ENCODE measurements around the gene SIN3A. TPM values are rescaled to one million over a fixed set of nuclear protein-coding genes. Genes with fewer than 3 reads are reported as not detected.
A peak's percentile ranks its signal among the peaks of the same experiment; 100 is the strongest.

The SIN3A gene
- total and polyA plus RNA-seq, 9 of the 15 experiments (the other 6 are each of a cell fraction or from before 2014, with no cell fraction given): 11.1 to 70.3 (median 25.3) TPM

DNA sequence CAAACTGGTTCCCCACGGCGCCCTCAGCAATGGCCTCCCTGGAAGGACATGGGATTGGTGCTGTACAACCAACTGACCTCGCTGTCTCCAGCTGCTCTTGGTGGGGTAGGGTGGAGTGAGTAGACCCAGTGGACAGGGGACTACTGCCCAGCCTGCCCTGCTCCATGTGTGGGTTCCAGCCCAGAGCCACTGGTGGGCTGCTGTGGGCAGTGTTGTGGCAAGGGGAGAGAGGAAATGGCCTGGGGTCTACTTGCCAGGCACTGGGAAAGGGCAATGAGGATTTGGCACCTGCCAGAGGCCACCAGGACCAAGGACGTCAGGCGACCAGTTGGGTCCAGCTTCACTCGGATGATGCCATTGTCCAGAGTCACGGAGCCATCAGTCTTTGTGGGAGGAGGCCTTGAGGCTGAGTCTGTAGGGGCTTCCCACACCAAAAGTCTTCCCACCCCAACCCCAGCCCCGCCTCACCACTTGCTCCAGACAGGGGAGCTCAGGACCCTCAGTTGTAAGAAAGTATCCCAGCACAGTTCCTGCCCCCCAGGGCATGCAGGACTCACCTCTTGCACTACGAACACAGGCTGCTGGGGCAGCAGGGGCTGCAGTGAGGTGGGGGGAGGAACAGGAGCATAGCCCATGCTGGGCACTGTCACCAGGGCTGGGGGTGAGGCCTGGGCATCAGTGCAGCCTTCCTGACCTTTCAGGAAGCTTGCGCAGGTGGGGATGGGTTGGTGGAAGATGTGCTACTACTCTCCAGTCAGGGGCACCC lies 92.5 kb downstream of the SIN3A start:
- intact Hi-C loops (cut with micrococcal nuclease): no loop called here
- CTCF ChIA-PET (ENCODE audit: low intra/inter-chr PET ratio): no interaction called here
- Histone ChIP-seq H3K4me3 (no peak overlapping the region), H3K9me3 (replicated peaks; ENCODE audit: control insufficient read depth, insufficient read depth, low read depth, low read length) (no peaks in the 10 kb centered on the region), H2AFZ (ENCODE audit: low read depth, low read length) (no peak overlapping the region), H3K9ac (ENCODE audit: insufficient read depth in 1 of 2, low read depth in 2 of 2, low read length in 2 of 2) (peak overlapping the region in 1 of 2 experiments; percentile 45; a peak in 2 of 4 replicates), H3K36me3 (ENCODE audit: control insufficient read depth, insufficient read depth, low read length) (peaks cover 75% of the 10 kb centered on the region; the same call in 2 of the 3 replicates), H3K9me1 (ENCODE audit: control insufficient read depth, insufficient read depth, low read length) (peaks cover 3% of the 10 kb centered on the region), H3K79me2 (ENCODE audit: control insufficient read depth, insufficient read depth, low read length) (no peaks in the 10 kb centered on the region), H3K4me2 (ENCODE audit: insufficient read depth, low read length) (no peak overlapping the region), H3K27ac (ENCODE audit: extremely low read depth, low read depth, low read length) (no peak overlapping the region), H4K20me1 (replicated peaks; ENCODE audit: control insufficient read depth, insufficient read depth, low read length) (no peaks in the 10 kb centered on the region), H3K27me3 (ENCODE audit: control insufficient read depth in 2 of 2, insufficient read depth in 2 of 2, low read length in 2 of 2) (no peaks in the 10 kb centered on the region; a peak in 1 of 5 replicates), H3K4me1 (replicated peaks in 1 of 2; ENCODE audit: control insufficient read depth in 2 of 2, insufficient read depth in 2 of 2, low read length in 2 of 2) (peaks cover 0 to 11% of the 10 kb centered on the region in 2 experiments; a peak in 1 of 5 replicates)
- TF ChIP-seq RBM25 (IDR thresholded peaks at IDR 0.05; ENCODE audit: low read depth, low read length, severe bottlenecking) (no peak), FOXJ3 (CRISPR knock-in tag; IDR thresholded peaks at IDR 0.05) (no peak), RAD21 (CRISPR knock-in tag; conservative IDR thresholded peaks at IDR 0.05 in 1 of 2, IDR thresholded peaks at IDR 0.05 in 1 of 2) (no peak), NR2F6 (CRISPR knock-in tag; IDR thresholded peaks at IDR 0.05) (no peak), ETV6 (IDR thresholded peaks at IDR 0.05; ENCODE audit: borderline replicate concordance in 1 of 2, low read depth in 2 of 2, low read length in 1 of 2) (no peak), ETV6 (CRISPR knock-in tag; IDR thresholded peaks at IDR 0.05; ENCODE audit: borderline replicate concordance) (no peak), KDM1A (IDR thresholded peaks at IDR 0.05) (no peak)
- TF ChIP-seq, protein P1, sequence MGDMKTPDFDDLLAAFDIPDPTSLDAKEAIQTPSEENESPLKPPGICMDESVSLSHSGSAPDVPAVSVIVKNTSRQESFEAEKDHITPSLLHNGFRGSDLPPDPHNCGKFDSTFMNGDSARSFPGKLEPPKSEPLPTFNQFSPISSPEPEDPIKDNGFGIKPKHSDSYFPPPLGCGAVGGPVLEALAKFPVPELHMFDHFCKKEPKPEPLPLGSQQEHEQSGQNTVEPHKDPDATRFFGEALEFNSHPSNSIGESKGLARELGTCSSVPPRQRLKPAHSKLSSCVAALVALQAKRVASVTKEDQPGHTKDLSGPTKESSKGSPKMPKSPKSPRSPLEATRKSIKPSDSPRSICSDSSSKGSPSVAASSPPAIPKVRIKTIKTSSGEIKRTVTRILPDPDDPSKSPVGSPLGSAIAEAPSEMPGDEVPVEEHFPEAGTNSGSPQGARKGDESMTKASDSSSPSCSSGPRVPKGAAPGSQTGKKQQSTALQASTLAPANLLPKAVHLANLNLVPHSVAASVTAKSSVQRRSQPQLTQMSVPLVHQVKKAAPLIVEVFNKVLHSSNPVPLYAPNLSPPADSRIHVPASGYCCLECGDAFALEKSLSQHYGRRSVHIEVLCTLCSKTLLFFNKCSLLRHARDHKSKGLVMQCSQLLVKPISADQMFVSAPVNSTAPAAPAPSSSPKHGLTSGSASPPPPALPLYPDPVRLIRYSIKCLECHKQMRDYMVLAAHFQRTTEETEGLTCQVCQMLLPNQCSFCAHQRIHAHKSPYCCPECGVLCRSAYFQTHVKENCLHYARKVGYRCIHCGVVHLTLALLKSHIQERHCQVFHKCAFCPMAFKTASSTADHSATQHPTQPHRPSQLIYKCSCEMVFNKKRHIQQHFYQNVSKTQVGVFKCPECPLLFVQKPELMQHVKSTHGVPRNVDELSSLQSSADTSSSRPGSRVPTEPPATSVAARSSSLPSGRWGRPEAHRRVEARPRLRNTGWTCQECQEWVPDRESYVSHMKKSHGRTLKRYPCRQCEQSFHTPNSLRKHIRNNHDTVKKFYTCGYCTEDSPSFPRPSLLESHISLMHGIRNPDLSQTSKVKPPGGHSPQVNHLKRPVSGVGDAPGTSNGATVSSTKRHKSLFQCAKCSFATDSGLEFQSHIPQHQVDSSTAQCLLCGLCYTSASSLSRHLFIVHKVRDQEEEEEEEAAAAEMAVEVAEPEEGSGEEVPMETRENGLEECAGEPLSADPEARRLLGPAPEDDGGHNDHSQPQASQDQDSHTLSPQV (IDR thresholded peaks at IDR 0.05): no peak
- in situ Hi-C loops (cut with MboI): no loop called here
- DNase-seq (ENCODE audit: extremely low read depth in 1 of 4, low spot score in 3 of 4) (no peak), FAIRE-seq (no peak), ATAC-seq (no peak)
- BruUV-seq (replicated peaks): no TSS peak
- POLR2A ChIA-PET: interaction anchor here (1.0 to 1.4 kb wide), 2 partner anchors 10 to 12 kb away, joined by 3 to 5 read pairs; partner anchors contain the start of gene MAN2C1
- WGBS (ENCODE audit: insufficient coverage, low coverage, missing lambda C conversion rate): 88% methylated on average over 9 of the region's 10 CpGs

Measured in K562 (cell line).